ENCODE measurements around the gene NOD1.

The NOD1 gene

GRCh38 chr7:30470771-30471170 is 7.8 kb downstream of the NOD1 start:
- Histone ChIP-seq H3K27ac (ENCODE audit: low read depth in 2 of 2, low read length in 2 of 2) (peak overlapping the region in 1 of 2 donors; percentile 66), H3K9me3 (ENCODE audit: control insufficient read depth in 2 of 2, low read length in 2 of 2) (no peaks in the 10 kb centered on the region), H3K4me1 (ENCODE audit: control insufficient read depth in 2 of 2, insufficient read depth in 2 of 2, low read length in 2 of 2) (peaks cover 22 to 27% of the 10 kb centered on the region in 2 donors), H3K9ac (ENCODE audit: low read depth in 1 of 2, low read length in 2 of 2) (no peak overlapping the region), H3K4me3 (ENCODE audit: low read length in 2 of 2) (no peak overlapping the region), H3K27me3 (ENCODE audit: control insufficient read depth in 2 of 2, insufficient read depth in 2 of 2, low read length in 2 of 2) (no peaks in the 10 kb centered on the region), H3K36me3 (ENCODE audit: control insufficient read depth in 2 of 2, insufficient read depth in 2 of 2, low read length in 2 of 2) (no peaks in the 10 kb centered on the region)

- Histone ChIP-seq H3K9me3 (ENCODE audit: control insufficient read depth in 2 of 2, low read length in 2 of 2) (no peaks in the 10 kb centered on the region), H3K4me3 (ENCODE audit: low read length in 2 of 2) (no peak overlapping the region), H3K36me3 (ENCODE audit: control insufficient read depth in 2 of 2, insufficient read depth in 2 of 2, low read length in 2 of 2) (no peaks in the 10 kb centered on the region), H3K9ac (ENCODE audit: low read depth in 1 of 2, low read length in 2 of 2) (no peak overlapping the region), H3K27ac (ENCODE audit: low read depth in 2 of 2, low read length in 2 of 2) (peak overlapping the region; percentile 12 to 66), H3K27me3 (ENCODE audit: control insufficient read depth in 2 of 2, insufficient read depth in 2 of 2, low read length in 2 of 2) (no peaks in the 10 kb centered on the region), H3K4me1 (ENCODE audit: control insufficient read depth in 2 of 2, insufficient read depth in 2 of 2, low read length in 2 of 2) (peaks cover 23 to 32% of the 10 kb centered on the region in 2 donors)
Measured at GRCh38 chr7:30470163-30470770, 8.3 kb downstream of the NOD1 start.

DNA sequence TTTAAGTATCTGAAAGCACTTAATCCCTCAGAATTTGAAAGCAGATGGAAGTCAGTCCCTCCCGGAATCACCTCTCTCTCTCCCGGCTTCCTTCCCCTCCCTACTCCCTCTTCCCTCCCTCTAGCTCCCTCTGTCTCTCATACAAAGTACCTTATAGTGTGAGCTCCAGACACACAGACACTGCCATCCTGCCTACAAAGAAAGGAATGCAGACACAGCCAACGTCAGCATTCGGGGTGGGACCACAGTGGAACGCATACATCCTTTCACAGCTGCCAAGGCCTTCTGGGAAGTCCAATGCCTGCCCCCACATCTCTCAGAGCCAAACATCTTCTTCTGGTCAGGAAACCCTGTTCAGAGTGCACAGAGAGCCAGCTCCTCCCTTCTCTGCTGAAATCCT is 9.3 kb downstream of the NOD1 start:
- Histone ChIP-seq H3K27me3 (ENCODE audit: control insufficient read depth in 2 of 2, insufficient read depth in 2 of 2, low read length in 2 of 2) (no peaks in the 10 kb centered on the region), H3K4me3 (ENCODE audit: low read length in 2 of 2) (no peak overlapping the region), H3K9ac (ENCODE audit: low read depth in 1 of 2, low read length in 2 of 2) (no peak overlapping the region), H3K27ac (ENCODE audit: low read depth in 2 of 2, low read length in 2 of 2) (peak overlapping the region; percentile 13 to 66), H3K36me3 (ENCODE audit: control insufficient read depth in 2 of 2, insufficient read depth in 2 of 2, low read length in 2 of 2) (no peaks in the 10 kb centered on the region), H3K9me3 (ENCODE audit: control insufficient read depth in 2 of 2, low read length in 2 of 2) (no peaks in the 10 kb centered on the region), H3K4me1 (ENCODE audit: control insufficient read depth in 2 of 2, insufficient read depth in 2 of 2, low read length in 2 of 2) (peaks cover 27 to 37% of the 10 kb centered on the region in 2 donors)

DNA sequence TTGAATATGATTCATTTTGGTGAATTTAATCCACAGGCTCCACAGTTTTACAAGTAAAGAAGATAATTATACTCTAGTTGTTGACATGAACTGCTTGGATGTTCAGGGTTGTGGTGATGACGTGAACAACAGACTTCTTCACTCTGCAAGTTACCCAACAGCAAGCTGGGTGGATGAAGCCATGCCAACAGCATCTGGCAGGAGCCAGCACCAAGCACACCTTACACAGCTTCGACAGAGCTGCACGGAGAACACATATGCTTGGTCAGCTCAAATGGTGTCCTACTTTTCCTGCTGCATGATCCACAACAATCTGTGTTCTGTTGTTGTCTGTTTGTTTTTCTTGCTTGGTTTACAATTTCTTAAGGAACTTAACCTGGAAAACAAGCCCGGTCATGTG is 9.8 kb downstream of the NOD1 start:
- Histone ChIP-seq H3K4me1 (ENCODE audit: control insufficient read depth in 2 of 2, insufficient read depth in 2 of 2, low read length in 2 of 2) (peaks cover 32 to 37% of the 10 kb centered on the region in 2 donors), H3K9ac (ENCODE audit: low read depth in 1 of 2, low read length in 2 of 2) (no peak overlapping the region), H3K36me3 (ENCODE audit: control insufficient read depth in 2 of 2, insufficient read depth in 2 of 2, low read length in 2 of 2) (no peaks in the 10 kb centered on the region), H3K4me3 (ENCODE audit: low read length in 2 of 2) (no peak overlapping the region), H3K27ac (ENCODE audit: low read depth in 2 of 2, low read length in 2 of 2) (peak overlapping the region; percentile 13 to 66), H3K9me3 (ENCODE audit: control insufficient read depth in 2 of 2, low read length in 2 of 2) (no peaks in the 10 kb centered on the region), H3K27me3 (ENCODE audit: control insufficient read depth in 2 of 2, insufficient read depth in 2 of 2, low read length in 2 of 2) (no peaks in the 10 kb centered on the region)

DNA sequence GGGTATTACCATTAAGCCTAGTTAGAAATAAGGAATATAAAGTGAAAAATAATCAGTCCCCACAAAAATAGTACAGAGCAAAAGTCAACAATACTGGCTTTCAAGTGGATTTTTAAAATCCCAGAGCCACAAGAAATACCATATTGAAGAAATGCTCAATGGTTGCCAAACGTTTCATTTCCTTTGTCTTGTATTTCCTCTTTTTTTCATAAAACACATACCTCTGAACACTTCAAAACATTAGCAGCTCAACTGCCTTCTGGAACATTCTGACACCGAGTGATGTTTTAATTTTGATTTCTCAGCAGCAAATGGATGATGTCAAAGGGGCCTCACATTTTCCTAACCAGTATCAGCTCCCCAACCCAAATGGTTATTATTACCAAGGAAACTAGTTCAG is 10.5 kb downstream of the NOD1 start:
- Histone ChIP-seq H3K4me3 (ENCODE audit: low read length in 2 of 2) (no peak overlapping the region), H3K9ac (ENCODE audit: low read depth in 1 of 2, low read length in 2 of 2) (no peak overlapping the region), H3K9me3 (ENCODE audit: control insufficient read depth in 2 of 2, low read length in 2 of 2) (no peaks in the 10 kb centered on the region), H3K4me1 (ENCODE audit: control insufficient read depth in 2 of 2, insufficient read depth in 2 of 2, low read length in 2 of 2) (peaks cover 33 to 37% of the 10 kb centered on the region in 2 donors), H3K27ac (ENCODE audit: low read depth in 2 of 2, low read length in 2 of 2) (peak overlapping the region in 1 of 2 donors; percentile 4), H3K27me3 (ENCODE audit: control insufficient read depth in 2 of 2, insufficient read depth in 2 of 2, low read length in 2 of 2) (no peaks in the 10 kb centered on the region), H3K36me3 (ENCODE audit: control insufficient read depth in 2 of 2, insufficient read depth in 2 of 2, low read length in 2 of 2) (no peaks in the 10 kb centered on the region)

DNA sequence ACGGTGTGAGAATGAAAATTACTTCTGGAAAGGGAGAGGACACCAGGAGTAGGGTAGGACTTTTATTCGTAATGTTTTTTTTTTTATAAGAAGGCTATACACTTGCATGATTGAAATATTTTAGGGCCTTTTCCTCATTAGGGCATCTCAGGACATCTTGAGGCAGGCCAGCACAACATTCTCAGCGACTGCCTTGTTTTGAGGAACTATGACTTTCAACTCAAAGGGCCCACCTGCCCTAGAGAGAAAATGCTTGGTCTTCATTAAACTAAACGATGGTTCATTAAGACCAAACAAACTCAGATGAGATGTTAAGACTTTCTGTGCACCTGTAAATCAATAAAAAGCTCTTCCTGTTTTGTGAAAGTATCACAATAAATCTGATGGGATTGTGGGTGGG is 11.3 kb downstream of the NOD1 start:
- Histone ChIP-seq H3K36me3 (ENCODE audit: control insufficient read depth in 2 of 2, insufficient read depth in 2 of 2, low read length in 2 of 2) (no peaks in the 10 kb centered on the region), H3K4me1 (ENCODE audit: control insufficient read depth in 2 of 2, insufficient read depth in 2 of 2, low read length in 2 of 2) (peaks cover 33 to 37% of the 10 kb centered on the region in 2 donors), H3K4me3 (ENCODE audit: low read length in 2 of 2) (no peak overlapping the region)

DNA sequence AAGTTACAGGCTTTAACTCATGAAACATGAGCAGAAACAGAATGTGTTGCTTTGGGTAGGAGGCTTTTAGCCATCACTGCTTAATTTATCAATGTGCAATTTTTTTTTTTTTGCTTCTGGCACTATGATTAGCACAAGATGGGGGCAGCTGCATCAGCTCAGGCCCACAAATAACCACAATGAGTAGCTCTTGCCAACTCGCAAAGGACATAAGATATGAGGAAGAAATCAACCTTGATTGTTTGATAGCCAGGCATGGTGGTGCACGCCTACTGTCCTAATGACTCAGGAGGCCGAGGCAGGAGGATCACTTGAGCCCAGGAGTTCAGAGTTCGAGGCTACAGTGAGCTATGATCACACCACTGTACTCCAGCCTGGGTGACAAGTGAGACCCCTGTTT is 12.3 kb downstream of the NOD1 start:
- H3K9ac ChIP-seq (ENCODE audit: low read depth in 1 of 2, low read length in 2 of 2): no peak overlapping the region
- H3K27ac ChIP-seq (ENCODE audit: low read depth in 2 of 2, low read length in 2 of 2): no peak overlapping the region
- H3K4me3 ChIP-seq (ENCODE audit: low read length in 2 of 2): no peak overlapping the region
- no peaks in the 10 kb centered on the region for H3K27me3 ChIP-seq (ENCODE audit: control insufficient read depth in 2 of 2, insufficient read depth in 2 of 2, low read length in 2 of 2)
- H3K9me3 ChIP-seq (ENCODE audit: control insufficient read depth in 2 of 2, low read length in 2 of 2): no peaks in the 10 kb centered on the region
- no peaks in the 10 kb centered on the region for H3K36me3 ChIP-seq (ENCODE audit: control insufficient read depth in 2 of 2, insufficient read depth in 2 of 2, low read length in 2 of 2)
- peaks cover 29 to 35% of the 10 kb centered on the region in 2 donors for H3K4me1 ChIP-seq (ENCODE audit: control insufficient read depth in 2 of 2, insufficient read depth in 2 of 2, low read length in 2 of 2)

More for the DNA sequence above, 11.3 kb downstream of the NOD1 start:
- Histone ChIP-seq H3K27ac (ENCODE audit: low read depth in 2 of 2, low read length in 2 of 2) (no peak overlapping the region), H3K27me3 (ENCODE audit: control insufficient read depth in 2 of 2, insufficient read depth in 2 of 2, low read length in 2 of 2) (no peaks in the 10 kb centered on the region), H3K9ac (ENCODE audit: low read depth in 1 of 2, low read length in 2 of 2) (no peak overlapping the region), H3K9me3 (ENCODE audit: control insufficient read depth in 2 of 2, low read length in 2 of 2) (no peaks in the 10 kb centered on the region)

DNA sequence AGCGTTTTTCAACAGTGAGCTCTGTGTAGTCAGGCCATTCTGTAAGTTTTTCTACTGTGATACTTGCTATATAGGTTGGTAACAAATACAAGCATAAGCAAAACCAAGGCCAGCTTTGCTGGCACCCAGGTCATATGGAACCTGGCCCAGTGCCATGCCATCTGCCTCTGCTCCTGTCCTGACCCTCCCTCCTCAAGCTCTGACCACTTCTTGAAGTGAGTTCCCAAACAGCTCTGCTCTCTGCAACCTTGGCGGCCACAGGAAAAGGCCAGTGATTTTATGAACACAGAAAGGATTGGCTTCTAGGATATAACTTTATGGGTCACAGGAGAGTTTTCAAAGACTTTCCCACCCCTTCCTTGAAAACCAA is 12.8 kb downstream of the NOD1 start:
- Histone ChIP-seq H3K4me1 (ENCODE audit: control insufficient read depth in 2 of 2, insufficient read depth in 2 of 2, low read length in 2 of 2) (peaks cover 27 to 31% of the 10 kb centered on the region in 2 donors), H3K27me3 (ENCODE audit: control insufficient read depth in 2 of 2, insufficient read depth in 2 of 2, low read length in 2 of 2) (no peaks in the 10 kb centered on the region), H3K9me3 (ENCODE audit: control insufficient read depth in 2 of 2, low read length in 2 of 2) (no peaks in the 10 kb centered on the region), H3K4me3 (ENCODE audit: low read length in 2 of 2) (no peak overlapping the region), H3K36me3 (ENCODE audit: control insufficient read depth in 2 of 2, insufficient read depth in 2 of 2, low read length in 2 of 2) (no peaks in the 10 kb centered on the region), H3K27ac (ENCODE audit: low read depth in 2 of 2, low read length in 2 of 2) (peak overlapping the region in 1 of 2 donors; percentile 45), H3K9ac (ENCODE audit: low read depth in 1 of 2, low read length in 2 of 2) (no peak overlapping the region)

DNA sequence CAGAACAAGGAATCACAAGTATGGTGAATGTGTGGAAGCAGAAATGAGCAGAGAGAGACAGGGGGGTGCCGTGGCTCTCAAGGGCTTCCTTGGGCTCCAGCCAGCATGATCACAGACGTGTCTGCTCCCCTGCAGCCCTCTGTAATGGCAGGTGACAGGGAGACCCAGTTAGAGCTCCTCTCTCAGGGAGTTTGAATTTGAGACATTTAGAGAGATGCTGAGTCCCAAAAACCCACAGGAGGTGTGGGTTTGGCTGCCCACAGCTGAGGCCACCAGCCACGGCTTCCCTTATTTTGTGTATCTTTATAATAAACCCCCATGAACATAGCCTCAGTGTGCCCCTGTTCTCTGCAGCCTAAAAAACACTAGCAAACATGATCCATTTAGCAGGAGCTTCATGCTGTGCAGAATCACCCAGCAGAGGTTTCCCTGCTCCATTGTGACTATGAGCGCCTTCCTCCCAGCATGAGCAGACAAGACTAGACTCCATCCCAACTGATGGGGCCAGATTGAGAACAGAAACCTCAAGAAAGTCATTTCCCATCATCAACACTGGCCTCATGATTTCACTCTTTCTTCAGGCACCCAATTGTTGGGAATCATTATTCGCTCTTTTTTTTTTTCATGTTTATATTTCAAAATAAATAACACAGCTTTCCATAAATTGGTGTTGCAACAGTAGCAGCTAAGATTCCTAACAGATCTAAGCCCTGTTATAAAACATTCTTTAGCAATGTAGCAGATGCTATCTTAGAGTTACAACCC is 13.4 kb downstream of the NOD1 start:
- H3K9me3 ChIP-seq (ENCODE audit: control insufficient read depth in 2 of 2, low read length in 2 of 2): no peaks in the 10 kb centered on the region
- no peak overlapping the region for H3K9ac ChIP-seq (ENCODE audit: low read depth in 1 of 2, low read length in 2 of 2)
- no peaks in the 10 kb centered on the region for H3K36me3 ChIP-seq (ENCODE audit: control insufficient read depth in 2 of 2, insufficient read depth in 2 of 2, low read length in 2 of 2)
- peaks cover 30 to 31% of the 10 kb centered on the region in 2 donors for H3K4me1 ChIP-seq (ENCODE audit: control insufficient read depth in 2 of 2, insufficient read depth in 2 of 2, low read length in 2 of 2)
- no peak overlapping the region for H3K27ac ChIP-seq (ENCODE audit: low read depth in 2 of 2, low read length in 2 of 2)
- H3K27me3 ChIP-seq (ENCODE audit: control insufficient read depth in 2 of 2, insufficient read depth in 2 of 2, low read length in 2 of 2): no peaks in the 10 kb centered on the region
- H3K4me3 ChIP-seq (ENCODE audit: low read length in 2 of 2): no peak overlapping the region

DNA sequence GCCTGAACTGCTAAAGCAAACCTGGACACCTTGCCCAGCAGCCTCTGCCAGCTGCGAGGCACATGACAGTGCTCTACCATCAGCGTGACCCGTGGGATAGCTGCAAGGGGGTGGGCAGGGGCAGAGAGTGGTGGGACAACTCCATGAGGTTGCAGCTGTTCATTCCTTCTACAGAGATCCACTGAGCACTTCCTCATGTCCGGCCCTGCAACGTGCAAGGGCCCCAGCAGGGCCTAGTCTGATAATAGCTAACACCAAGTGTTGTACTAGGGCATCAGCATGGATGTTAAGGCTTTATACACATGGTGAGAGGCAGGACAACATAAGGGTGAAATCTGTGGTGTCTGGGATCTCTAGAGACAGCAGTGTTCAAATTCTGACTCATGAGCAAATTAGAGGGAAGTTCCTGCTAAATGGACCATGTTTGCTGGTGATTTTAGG is 14.3 kb downstream of the NOD1 start:
- peak overlapping the region in 1 of 2 donors; percentile 15 for H3K9ac ChIP-seq (ENCODE audit: low read depth in 1 of 2, low read length in 2 of 2)
- H3K4me1 ChIP-seq (ENCODE audit: control insufficient read depth in 2 of 2, insufficient read depth in 2 of 2, low read length in 2 of 2): peaks cover 28 to 35% of the 10 kb centered on the region in 2 donors
- no peaks in the 10 kb centered on the region for H3K27me3 ChIP-seq (ENCODE audit: control insufficient read depth in 2 of 2, insufficient read depth in 2 of 2, low read length in 2 of 2)
- H3K36me3 ChIP-seq (ENCODE audit: control insufficient read depth in 2 of 2, insufficient read depth in 2 of 2, low read length in 2 of 2): no peaks in the 10 kb centered on the region
- no peak overlapping the region for H3K27ac ChIP-seq (ENCODE audit: low read depth in 2 of 2, low read length in 2 of 2)
- H3K4me3 ChIP-seq (ENCODE audit: low read length in 2 of 2): no peak overlapping the region
- no peaks in the 10 kb centered on the region for H3K9me3 ChIP-seq (ENCODE audit: control insufficient read depth in 2 of 2, low read length in 2 of 2)
